GM13976 (cell line): ENCODE results near the gene DAAM1.

ENCODE experiments used
- DNase-seq: peaks from one replicate; pipeline ENCODE4 v3.0.0; 2012; ENCODE audit warnings: low spot score
- in situ Hi-C: fragments of 300-500 bp; cut with MboI; formaldehyde crosslinking; loops from one replicate; pipeline ENCODE4 v1.12.0; 2022; ENCODE audit warnings: low sequenced_read_pairs, mixed read lengths, inconsistent platforms; ENCODE audit not compliant: unreplicated experiment
- TF ChIP-seq, protein P1 (sequence below): IDR thresholded peaks from 2 replicates; pipeline ENCODE4 v1.5.1; 2012; ENCODE audit warnings: borderline replicate concordance, mild to moderate bottlenecking; ENCODE audit not compliant: insufficient read depth; ENCODE audit errors: extremely low read depth, missing control alignments, control extremely low read depth

DAAM1 gene

DNA sequence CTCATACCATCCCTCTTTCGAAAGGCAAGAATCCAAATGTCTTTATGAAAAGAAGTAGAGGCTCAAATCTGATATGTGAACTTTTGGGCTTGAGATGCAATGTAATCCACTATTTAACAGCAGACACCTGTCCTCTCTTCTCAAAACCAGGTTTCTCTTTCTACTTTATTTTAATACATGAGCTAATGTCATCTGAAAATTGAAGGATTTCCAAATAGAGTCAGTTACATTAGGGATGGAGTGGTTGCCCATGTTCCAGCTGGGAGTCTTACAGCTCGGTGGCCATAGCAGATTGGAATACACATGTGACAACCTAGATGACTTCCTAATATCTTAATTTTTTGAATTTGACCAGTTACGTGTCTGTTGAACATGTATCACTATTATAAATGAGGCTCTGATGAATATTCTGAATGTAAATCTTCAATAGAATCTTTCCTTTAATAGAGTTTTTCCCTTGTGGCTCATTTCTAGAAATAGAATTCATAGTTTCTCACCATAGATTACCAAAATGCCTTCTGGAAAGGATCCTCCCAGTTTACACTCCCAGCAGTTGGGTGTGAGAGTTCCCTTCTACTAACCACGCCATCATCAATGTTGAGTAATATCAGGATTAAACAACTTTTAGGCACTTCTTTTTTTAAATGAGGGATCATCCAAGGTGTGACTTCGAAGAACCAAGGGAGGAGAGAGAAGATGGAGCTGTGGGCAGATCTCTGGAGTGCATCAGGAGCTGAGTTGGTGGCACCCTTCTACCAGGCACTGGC, 227.6 kb downstream of the DAAM1 start:
- in situ Hi-C loops: no loop called here
- DNase-seq: no peak
- TF ChIP-seq, protein P1, sequence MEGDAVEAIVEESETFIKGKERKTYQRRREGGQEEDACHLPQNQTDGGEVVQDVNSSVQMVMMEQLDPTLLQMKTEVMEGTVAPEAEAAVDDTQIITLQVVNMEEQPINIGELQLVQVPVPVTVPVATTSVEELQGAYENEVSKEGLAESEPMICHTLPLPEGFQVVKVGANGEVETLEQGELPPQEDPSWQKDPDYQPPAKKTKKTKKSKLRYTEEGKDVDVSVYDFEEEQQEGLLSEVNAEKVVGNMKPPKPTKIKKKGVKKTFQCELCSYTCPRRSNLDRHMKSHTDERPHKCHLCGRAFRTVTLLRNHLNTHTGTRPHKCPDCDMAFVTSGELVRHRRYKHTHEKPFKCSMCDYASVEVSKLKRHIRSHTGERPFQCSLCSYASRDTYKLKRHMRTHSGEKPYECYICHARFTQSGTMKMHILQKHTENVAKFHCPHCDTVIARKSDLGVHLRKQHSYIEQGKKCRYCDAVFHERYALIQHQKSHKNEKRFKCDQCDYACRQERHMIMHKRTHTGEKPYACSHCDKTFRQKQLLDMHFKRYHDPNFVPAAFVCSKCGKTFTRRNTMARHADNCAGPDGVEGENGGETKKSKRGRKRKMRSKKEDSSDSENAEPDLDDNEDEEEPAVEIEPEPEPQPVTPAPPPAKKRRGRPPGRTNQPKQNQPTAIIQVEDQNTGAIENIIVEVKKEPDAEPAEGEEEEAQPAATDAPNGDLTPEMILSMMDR: no peak

DNA sequence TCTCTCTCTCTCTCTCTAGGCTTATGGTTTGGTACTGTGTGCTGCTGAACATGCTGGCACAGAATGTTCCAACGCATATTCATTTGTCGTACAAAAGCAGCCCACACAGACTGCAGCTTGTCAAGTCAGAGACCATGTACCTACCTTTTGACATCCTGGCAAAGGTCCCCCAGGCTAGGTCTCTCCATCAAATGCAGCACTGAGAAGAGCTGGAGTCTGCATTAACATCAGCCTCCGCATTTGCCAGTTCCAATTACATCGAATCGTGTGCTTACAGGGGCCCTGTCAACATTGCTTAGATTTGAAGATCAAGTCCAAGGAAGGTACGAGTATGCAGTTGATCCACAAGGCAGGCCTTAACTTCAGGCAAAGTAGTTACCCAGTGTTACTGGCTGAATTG, 228.8 kb downstream of the DAAM1 start:
- TF ChIP-seq, protein P1: no peak
- in situ Hi-C loops: no loop called here
- no peak for DNase-seq

DNA sequence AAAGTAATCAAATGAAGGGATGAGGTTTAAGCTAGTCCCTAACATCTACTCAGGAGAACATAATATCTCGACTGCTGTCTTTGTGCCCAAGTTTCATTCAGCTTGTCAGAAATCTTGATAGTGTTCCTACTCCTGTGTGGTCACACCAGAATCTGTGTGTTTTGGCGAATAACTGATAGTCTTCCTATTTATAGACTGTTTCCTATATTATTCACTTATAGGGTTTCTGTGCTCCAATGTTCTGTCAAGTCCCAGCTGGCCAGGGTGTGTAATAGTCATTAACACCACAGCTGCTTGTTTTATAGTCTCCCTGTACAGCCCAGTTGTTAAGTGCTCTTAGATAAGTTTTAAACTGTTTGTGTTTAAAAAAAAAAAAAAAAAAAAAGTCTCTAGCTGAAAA, 230.8 kb downstream of the DAAM1 start:
- TF ChIP-seq, protein P1: no peak
- no peak for DNase-seq
- in situ Hi-C loops: no loop called here
